CD4-positive, CD25-positive, alpha-beta regulatory T cell (primary cell): ENCODE data around the gene NOL9. TPM values are rescaled to one million over a fixed set of nuclear protein-coding genes. Genes with fewer than 3 reads are reported as not detected.

Experiments used
- ATAC-seq, 2 donors: fragments of 150-1000 bp; cut with Tn5 transposase; one replicate each; pipeline ENCODE4 v1.10.0; 2021; ENCODE audit warnings: low read depth in 2 of 2, moderate number of reproducible peaks in 2 of 2, moderate library complexity in 1 of 2
- DNase-seq, 3 donors: peaks; one replicate each; pipeline versions ENCODE4 v3.0.0 to v3.0.0-alpha.2; 2012 to 2022; ENCODE audit warnings: mixed read lengths in 1 of 3
- H3K27ac ChIP-seq: one replicate; pipeline ENCODE4 v1.7.0; 2013; ENCODE audit warnings: mild to moderate bottlenecking, low read length; ENCODE audit not compliant: insufficient read depth, poor library complexity, severe bottlenecking
- H3K27me3 ChIP-seq: one replicate; pipeline ENCODE4 v1.7.0; 2013; ENCODE audit warnings: low read length; ENCODE audit not compliant: control insufficient read depth, insufficient read depth
- H3K36me3 ChIP-seq: one replicate; pipeline ENCODE4 v1.7.0; 2013; ENCODE audit warnings: mild to moderate bottlenecking, low read length, moderate library complexity; ENCODE audit not compliant: control insufficient read depth, insufficient read depth
- H3K4me1 ChIP-seq: 2 replicates; pipeline ENCODE4 v1.7.0; 2013; ENCODE audit warnings: mild to moderate bottlenecking, low read length; ENCODE audit not compliant: insufficient read depth, control insufficient read depth, poor library complexity, severe bottlenecking
- H3K4me3 ChIP-seq: one replicate; pipeline ENCODE4 v1.7.0; 2013; ENCODE audit warnings: low read depth, mild to moderate bottlenecking, low read length, moderate library complexity
- H3K9me3 ChIP-seq, 2 experiments: 1 replicate in 1 of 2; 2 replicates in 1 of 2; pipeline ENCODE4 v1.7.0; 2013; ENCODE audit warnings: low read length in 2 of 2, mild to moderate bottlenecking in 1 of 2, moderate library complexity in 1 of 2; ENCODE audit not compliant: control insufficient read depth in 2 of 2
- H3K27ac Mint-ChIP-seq, 3 donors: one replicate each; pipeline ENCODE4 v1.8.0; 2020 to 2022; ENCODE audit warnings: mild to moderate bottlenecking in 3 of 3, mixed read lengths in 3 of 3, moderate library complexity in 2 of 3
- H3K27me3 Mint-ChIP-seq: one replicate; pipeline ENCODE4 v1.8.0; 2022; ENCODE audit warnings: mild to moderate bottlenecking, mixed read lengths
- H3K36me3 Mint-ChIP-seq: one replicate; pipeline ENCODE4 v1.8.0; 2020; ENCODE audit warnings: mixed read lengths
- H3K4me1 Mint-ChIP-seq, 4 donors: one replicate each; pipeline ENCODE4 v1.8.0; 2020 to 2022; ENCODE audit warnings: mixed read lengths in 4 of 4, mild to moderate bottlenecking in 1 of 4
- H3K4me3 Mint-ChIP-seq, 4 donors: one replicate each; pipeline ENCODE4 v1.8.0; 2020 to 2022; ENCODE audit warnings: mild to moderate bottlenecking in 4 of 4, mixed read lengths in 4 of 4, moderate library complexity in 3 of 4
- H3K9me3 Mint-ChIP-seq, 7 donors: one replicate each; pipeline ENCODE4 v1.8.0; 2020 to 2022; ENCODE audit warnings: mixed read lengths in 7 of 7, mild to moderate bottlenecking in 3 of 7, moderate library complexity in 2 of 7
- polyA plus RNA-seq, 4 donors: library from polyadenylated mRNA; unstranded; fragments of 300-500 nt; fragmentation: Illumina TruSeq; gene quantifications; one replicate each; pipeline ENCODE4 v1.2.3, GENCODE V29; 2021
- total RNA-seq: library from RNA; stranded (reverse); gene quantifications from one replicate; pipeline ENCODE4 v1.2.3, GENCODE V29; 2022

The NOL9 gene
- total and polyA plus RNA-seq, 5 donors from 2014 or later: 11.0 to 74.7 (median 20.1) TPM

GRCh38 chr1:6580593-6581409, 26.5 kb upstream of the NOL9 start:
- Histone ChIP-seq H3K4me1 (peaks cover 35% of the 10 kb centered on the region), H3K27ac (peak overlapping the region; percentile 86), H3K36me3 (no peaks in the 10 kb centered on the region), H3K27me3 (no peaks in the 10 kb centered on the region), H3K9me3 (no peaks in the 10 kb centered on the region), H3K4me3 (peak overlapping the region; percentile 73)
- no peak for DNase-seq
- Mint-ChIP-seq H3K27ac (peak overlapping the region; percentile 94 to 98 (median 96)), H3K36me3 (no peaks in the 10 kb centered on the region), H3K27me3 (peaks cover 4% of the 10 kb centered on the region), H3K9me3 (no peaks in the 10 kb centered on the region), H3K4me3 (peak overlapping the region; percentile 89 to 99 (median 96)), H3K4me1 (peaks cover 0 to 53% (median 28%) of the 10 kb centered on the region in 4 donors)
- ATAC-seq: no peak

DNA sequence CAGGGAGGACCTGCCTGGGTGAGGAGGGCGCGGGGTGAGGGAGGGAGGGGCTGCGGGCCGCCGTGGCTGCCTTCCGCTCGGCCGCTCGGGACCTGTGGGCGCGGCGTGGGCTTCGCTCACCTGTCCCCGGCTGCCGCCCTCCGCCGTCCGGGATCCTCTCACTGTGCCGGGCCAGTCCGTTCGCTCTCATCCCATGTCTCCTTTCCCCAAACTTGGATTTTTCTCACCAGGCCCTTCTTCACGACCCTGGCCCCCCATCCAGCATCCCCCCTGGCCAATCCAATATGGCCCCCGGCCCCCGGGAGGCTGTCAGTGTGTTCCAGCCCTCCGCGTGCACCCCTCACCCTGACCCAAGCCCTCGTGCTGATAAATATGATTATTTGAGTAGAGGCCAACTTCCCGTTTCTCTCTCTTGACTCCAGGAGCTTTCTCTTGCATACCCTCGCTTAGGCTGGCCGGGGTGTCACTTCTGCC, 25.8 kb upstream of the NOL9 start:
- ATAC-seq: no peak
- Histone ChIP-seq H3K36me3 (no peaks in the 10 kb centered on the region), H3K27me3 (no peaks in the 10 kb centered on the region), H3K27ac (peak overlapping the region; percentile 86), H3K9me3 (no peaks in the 10 kb centered on the region), H3K4me1 (peaks cover 35% of the 10 kb centered on the region), H3K4me3 (peak overlapping the region; percentile 73)
- DNase-seq: peak in 2 of 3 donors; percentile 19 to 22
- peak overlapping the region; percentile 94 to 98 (median 97) for H3K27ac Mint-ChIP-seq
- no peaks in the 10 kb centered on the region for H3K9me3 Mint-ChIP-seq
- no peaks in the 10 kb centered on the region for H3K36me3 Mint-ChIP-seq
- peak overlapping the region; percentile 89 to 99 (median 96) for H3K4me3 Mint-ChIP-seq
- H3K27me3 Mint-ChIP-seq: peaks cover 4% of the 10 kb centered on the region
- peaks cover 0 to 51% (median 27%) of the 10 kb centered on the region in 4 donors for H3K4me1 Mint-ChIP-seq

DNA sequence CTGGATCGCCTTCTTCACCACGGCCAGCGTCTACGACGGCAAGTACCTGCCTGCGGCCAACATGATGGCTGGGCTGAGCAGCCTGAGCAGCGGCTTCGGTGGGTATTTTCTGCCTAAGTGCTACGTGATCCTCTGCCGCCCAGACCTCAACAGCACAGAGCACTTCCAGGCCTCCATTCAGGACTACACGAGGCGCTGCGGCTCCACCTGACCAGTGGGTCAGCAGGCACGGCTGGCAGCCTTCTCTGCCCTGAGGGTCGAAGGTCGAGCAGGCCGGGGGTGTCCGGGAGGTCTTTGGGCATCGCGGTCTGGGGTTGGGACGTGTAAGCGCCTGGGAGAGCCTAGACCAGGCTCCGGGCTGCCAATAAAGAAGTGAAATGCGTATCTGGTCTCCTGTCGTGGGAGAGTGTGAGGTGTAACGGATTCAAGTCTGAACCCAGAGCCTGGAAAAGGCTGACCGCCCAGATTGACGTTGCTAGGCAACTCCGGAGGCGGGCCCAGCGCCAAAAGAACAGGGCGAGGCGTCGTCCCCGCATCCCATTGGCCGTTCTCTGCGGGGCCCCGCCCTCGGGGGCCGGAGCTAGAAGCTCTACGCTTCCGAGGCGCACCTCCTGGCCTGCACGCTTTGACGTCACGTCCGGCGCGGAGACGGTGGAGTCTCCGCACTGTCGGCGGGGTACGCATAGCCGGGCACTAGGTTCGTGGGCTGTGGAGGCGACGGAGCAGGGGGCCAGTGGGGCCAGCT, 25.2 kb upstream of the NOL9 start, which contains the start of gene ZBTB48:
TSS of gene ZBTB48 (plus strand) at position 621 of the 745 bp plus-strand sequence. CDS start 616 bp downstream, outside the sequence.
- H3K9me3 ChIP-seq: no peaks in the 10 kb centered on the region
- no peaks in the 10 kb centered on the region for H3K27me3 ChIP-seq

GRCh38 chr1:6578624-6579373, 24.5 kb upstream of the NOL9 start:
- H3K4me1 ChIP-seq: peaks cover 33% of the 10 kb centered on the region
- peak overlapping the region; percentile 89 to 99 (median 96) for H3K4me3 Mint-ChIP-seq
- H3K9me3 Mint-ChIP-seq: no peaks in the 10 kb centered on the region
- peaks cover 0 to 41% (median 19%) of the 10 kb centered on the region in 4 donors for H3K4me1 Mint-ChIP-seq
- no peaks in the 10 kb centered on the region for H3K36me3 Mint-ChIP-seq
- H3K4me3 ChIP-seq: no peak overlapping the region
- no peaks in the 10 kb centered on the region for H3K36me3 ChIP-seq
- no peak for DNase-seq
- H3K27me3 ChIP-seq: no peaks in the 10 kb centered on the region
- no peaks in the 10 kb centered on the region for H3K9me3 ChIP-seq
- H3K27me3 Mint-ChIP-seq: peaks cover 4% of the 10 kb centered on the region
- ATAC-seq: no peak
- peak overlapping the region; percentile 86 for H3K27ac ChIP-seq
- H3K27ac Mint-ChIP-seq: peak overlapping the region; percentile 79 to 98 (median 94)

More for the DNA sequence above, 25.2 kb upstream of the NOL9 start, which contains the start of gene ZBTB48:
- Mint-ChIP-seq H3K4me1 (peaks cover 0 to 45% (median 22%) of the 10 kb centered on the region in 4 donors), H3K27me3 (peaks cover 4% of the 10 kb centered on the region), H3K36me3 (no peaks in the 10 kb centered on the region), H3K4me3 (peak within 1 kb of the TSS; percentile 89 to 99 (median 96)), H3K27ac (peak within 1 kb of the TSS; percentile 94 to 98 (median 97)), H3K9me3 (no peaks in the 10 kb centered on the region)
- ATAC-seq (peak; percentile 99), DNase-seq (peak; percentile 94 to 98 (median 97))
- peak within 1 kb of the TSS; percentile 86 for H3K27ac ChIP-seq
- H3K4me3 ChIP-seq: peak within 1 kb of the TSS; percentile 73
- H3K4me1 ChIP-seq: peaks cover 35% of the 10 kb centered on the region
- no peaks in the 10 kb centered on the region for H3K36me3 ChIP-seq

GRCh38 chr1:6577831-6578525, 23.7 kb upstream of the NOL9 start:
- DNase-seq (no peak), ATAC-seq (no peak)
- no peaks in the 10 kb centered on the region for H3K27me3 ChIP-seq
- no peaks in the 10 kb centered on the region for H3K36me3 ChIP-seq
- Mint-ChIP-seq H3K4me3 (peak overlapping the region in 3 of 4 donors; percentile 13 to 89 (median 29)), H3K27me3 (peaks cover 4% of the 10 kb centered on the region), H3K27ac (no peak overlapping the region), H3K4me1 (peaks cover 0 to 41% (median 17%) of the 10 kb centered on the region in 4 donors), H3K9me3 (no peaks in the 10 kb centered on the region), H3K36me3 (no peaks in the 10 kb centered on the region)
- H3K27ac ChIP-seq: no peak overlapping the region
- no peak overlapping the region for H3K4me3 ChIP-seq
- peaks cover 33% of the 10 kb centered on the region for H3K4me1 ChIP-seq
- no peaks in the 10 kb centered on the region for H3K9me3 ChIP-seq

GRCh38 chr1:6574818-6575217, 20.5 kb upstream of the NOL9 start:
- Histone ChIP-seq H3K27me3 (no peaks in the 10 kb centered on the region), H3K9me3 (no peaks in the 10 kb centered on the region), H3K4me1 (peaks cover 6% of the 10 kb centered on the region), H3K36me3 (no peaks in the 10 kb centered on the region), H3K27ac (no peak overlapping the region), H3K4me3 (no peak overlapping the region)
- Mint-ChIP-seq H3K27me3 (peaks cover 3% of the 10 kb centered on the region), H3K27ac (no peak overlapping the region), H3K4me1 (peaks cover 0 to 12% (median 3%) of the 10 kb centered on the region in 4 donors), H3K4me3 (no peak overlapping the region), H3K9me3 (no peaks in the 10 kb centered on the region), H3K36me3 (no peaks in the 10 kb centered on the region)
- no peak for DNase-seq
- ATAC-seq: no peak
